SK-N-SH treated with all-trans-retinoic acid at 6 μM for 48 hours (cell line): ENCODE data around the gene RAB11FIP4.

Experiments
- ARNTL ChIP-seq: fragments of 450-650 bp; formaldehyde crosslinking; IDR thresholded peaks from 2 replicates; pipeline ENCODE4 v1.5.0; 2020; ENCODE audit warnings: low read depth, mild to moderate bottlenecking, moderate library complexity, borderline replicate concordance
- CREB5 ChIP-seq: fragments of 250-450 bp; sonication (Bioruptor Pico); IDR thresholded peaks from 2 replicates; pipeline ENCODE4 v1.5.1; 2020; ENCODE audit warnings: low read depth, mild to moderate bottlenecking, moderate library complexity
- CSDC2 ChIP-seq: fragments of 250-450 bp; sonication (Bioruptor Pico); IDR thresholded peaks from 2 replicates; pipeline ENCODE4 v1.5.0; 2020; ENCODE audit warnings: mild to moderate bottlenecking, moderate library complexity
- CSRNP3 ChIP-seq: fragments of 250-450 bp; sonication (Bioruptor Pico); IDR thresholded peaks from 2 replicates; pipeline ENCODE4 v1.5.1; 2021; ENCODE audit warnings: mild to moderate bottlenecking, moderate library complexity
- ESRRG ChIP-seq: fragments of 250-450 bp; sonication (Bioruptor Pico); IDR thresholded peaks from 2 replicates; pipeline ENCODE4 v1.6.1; 2021; ENCODE audit warnings: mild to moderate bottlenecking
- PATZ1 ChIP-seq: fragments of 250-450 bp; sonication (Bioruptor Pico); IDR thresholded peaks from 2 replicates; pipeline ENCODE4 v1.8.0; 2020; ENCODE audit warnings: mild to moderate bottlenecking, moderate library complexity, borderline replicate concordance
- PPARA ChIP-seq: fragments of 250-450 bp; sonication (Bioruptor Pico); IDR thresholded peaks from 2 replicates; pipeline ENCODE4 v1.5.0; 2020; ENCODE audit warnings: mild to moderate bottlenecking, borderline replicate concordance
- RARB ChIP-seq: fragments of 250-450 bp; sonication (Bioruptor Pico); IDR thresholded peaks from 2 replicates; pipeline ENCODE4 v1.8.0; 2021; ENCODE audit warnings: mild to moderate bottlenecking, moderate library complexity
- TCF4 ChIP-seq: fragments of 250-450 bp; sonication (Bioruptor Pico); IDR thresholded peaks from 2 replicates; pipeline ENCODE4 v1.8.0; 2021; ENCODE audit warnings: mild to moderate bottlenecking, moderate library complexity, borderline replicate concordance
- TOX ChIP-seq: fragments of 250-450 bp; sonication (Bioruptor Pico); IDR thresholded peaks from 2 replicates; pipeline ENCODE4 v1.8.0; 2021; ENCODE audit warnings: mild to moderate bottlenecking, moderate library complexity, borderline replicate concordance
- TSHZ2 ChIP-seq: fragments of 250-450 bp; sonication (Bioruptor Pico); IDR thresholded peaks from 2 replicates; pipeline ENCODE4 v1.5.0; 2020; ENCODE audit warnings: mild to moderate bottlenecking, moderate library complexity

GRCh38 chr17:31357091-31357490 is 34.4 kb upstream of the RAB11FIP4 start:
- TF ChIP-seq TOX = no peak
- no peak for TF ChIP-seq RARB
- TF ChIP-seq CSRNP3 (CRISPR knock-in tag) = no peak
- no peak for TF ChIP-seq TSHZ2
- no peak for TF ChIP-seq PATZ1 (CRISPR knock-in tag)
- TF ChIP-seq ARNTL = no peak
- no peak for TF ChIP-seq CSDC2 (CRISPR knock-in tag)
- no peak for TF ChIP-seq CREB5 (CRISPR knock-in tag)
- TF ChIP-seq TCF4 (CRISPR knock-in tag) = no peak
- TF ChIP-seq PPARA (CRISPR knock-in tag) = no peak
- TF ChIP-seq ESRRG (CRISPR knock-in tag) = no peak
